Fibroblast of peridontal ligament (primary cell): Measurements from ENCODE around the gene APEX1.
"Not testable (repeated sequence)": the region's sequence is repeated elsewhere in the genome, so short reads cannot be mapped to it uniquely, and the experiment has no call there.

Experiments
- DNase-seq: peaks from one replicate; pipeline ENCODE4 v3.0.0-alpha.2; 2010; ENCODE audit errors: extremely low read depth

APEX1 gene

GRCh38 chr14:20472536-20473169 is 17.6 kb downstream of the APEX1 start:
- DNase-seq: no peak

- no peak for DNase-seq
Observed at GRCh38 chr14:20476776-20477175, 21.8 kb downstream of the APEX1 start.

- DNase-seq: peak; percentile 32
Observed at GRCh38 chr14:20477211-20477876, 22.3 kb downstream of the APEX1 start.

GRCh38 chr14:20478894-20479293 is 23.9 kb downstream of the APEX1 start:
- DNase-seq: no peak

- no peak for DNase-seq
Observed at GRCh38 chr14:20482382-20482781, 27.4 kb downstream of the APEX1 start.

GRCh38 chr14:20485900-20486299 is 30.9 kb downstream of the APEX1 start:
- no peak for DNase-seq

GRCh38 chr14:20486684-20487395 is 31.8 kb downstream of the APEX1 start:
- no peak for DNase-seq

- no peak for DNase-seq
Observed at GRCh38 chr14:20487396-20487725, 32.3 kb downstream of the APEX1 start.

GRCh38 chr14:20489093-20489994 is 34.3 kb downstream of the APEX1 start:
- DNase-seq: peak; percentile 66

GRCh38 chr14:20490563-20490962 is 35.5 kb downstream of the APEX1 start:
- DNase-seq: no peak

GRCh38 chr14:20492486-20492885 is 37.5 kb downstream of the APEX1 start:
- DNase-seq: peak; percentile 72

GRCh38 chr14:20493634-20494033 is 38.6 kb downstream of the APEX1 start:
- DNase-seq: no peak

GRCh38 chr14:20494935-20495766 is 40.1 kb downstream of the APEX1 start:
- DNase-seq: peak; percentile 62

GRCh38 chr14:20498622-20499021 is 43.6 kb downstream of the APEX1 start:
- no peak for DNase-seq

GRCh38 chr14:20499108-20499507 is 44.1 kb downstream of the APEX1 start:
- DNase-seq: no peak

- peak; percentile 54 for DNase-seq
Observed at GRCh38 chr14:20499881-20500280, 44.9 kb downstream of the APEX1 start.

GRCh38 chr14:20501346-20501745 is 46.3 kb downstream of the APEX1 start:
- peak; percentile 68 for DNase-seq

GRCh38 chr14:20503898-20504297 is 48.9 kb downstream of the APEX1 start:
- DNase-seq: peak; percentile 40

GRCh38 chr14:20506276-20506675 is 51.2 kb downstream of the APEX1 start:
- DNase-seq: not testable (repeated sequence)

- DNase-seq: not testable (repeated sequence)
Observed at GRCh38 chr14:20506752-20507151, 51.7 kb downstream of the APEX1 start.
